HEK293 (cell line): ENCODE measurements around the gene MYBPH.

ENCODE experiments used
- CTCF ChIP-seq: fragments of 450-650 bp; formaldehyde crosslinking; IDR thresholded peaks from 2 replicates; pipeline ENCODE4 v1.5.1; 2016; ENCODE audit warnings: missing biosample characterization, missing genetic modification characterization
- REST ChIP-seq: fragments of 450-650 bp; formaldehyde crosslinking; IDR thresholded peaks from 2 replicates; pipeline ENCODE4 v1.5.1; 2016; ENCODE audit warnings: missing biosample characterization, missing genetic modification characterization
- ZNF121 ChIP-seq: fragments of 450-650 bp; formaldehyde crosslinking; IDR thresholded peaks from 2 replicates; pipeline ENCODE4 v1.5.1; 2016; ENCODE audit warnings: missing biosample characterization, missing genetic modification characterization
- ZNF19 ChIP-seq: fragments of 450-650 bp; formaldehyde crosslinking; IDR thresholded peaks from 2 replicates; pipeline ENCODE4; 2016; ENCODE audit warnings: missing biosample characterization, missing genetic modification characterization, low read depth
- ZNF223 ChIP-seq: fragments of 450-650 bp; formaldehyde crosslinking; IDR thresholded peaks from 2 replicates; pipeline ENCODE4 v1.5.1; 2016; ENCODE audit warnings: missing biosample characterization, missing genetic modification characterization
- ZNF398 ChIP-seq: fragments of 450-650 bp; formaldehyde crosslinking; IDR thresholded peaks from 2 replicates; pipeline ENCODE4 v1.5.1; 2017; ENCODE audit warnings: missing biosample characterization, missing genetic modification characterization
- ZNF473 ChIP-seq: fragments of 450-650 bp; formaldehyde crosslinking; IDR thresholded peaks from 2 replicates; pipeline ENCODE4 v1.5.1; 2017; ENCODE audit warnings: missing biosample characterization, missing genetic modification characterization
- ZNF549 ChIP-seq: fragments of 450-650 bp; IDR thresholded peaks from 2 replicates; pipeline ENCODE4 v1.5.1; 2018; ENCODE audit warnings: missing biosample characterization, missing genetic modification characterization, mild to moderate bottlenecking, inconsistent platforms, moderate library complexity
- ZNF777 ChIP-seq: fragments of 450-650 bp; formaldehyde crosslinking; IDR thresholded peaks from 2 replicates; pipeline ENCODE4 v1.5.1; 2017; ENCODE audit warnings: missing biosample characterization, missing genetic modification characterization, borderline replicate concordance
- ZNF837 ChIP-seq: fragments of 450-650 bp; formaldehyde crosslinking; IDR thresholded peaks from 2 replicates; pipeline ENCODE4 v1.5.1; 2016; ENCODE audit warnings: missing biosample characterization, missing genetic modification characterization

DNA sequence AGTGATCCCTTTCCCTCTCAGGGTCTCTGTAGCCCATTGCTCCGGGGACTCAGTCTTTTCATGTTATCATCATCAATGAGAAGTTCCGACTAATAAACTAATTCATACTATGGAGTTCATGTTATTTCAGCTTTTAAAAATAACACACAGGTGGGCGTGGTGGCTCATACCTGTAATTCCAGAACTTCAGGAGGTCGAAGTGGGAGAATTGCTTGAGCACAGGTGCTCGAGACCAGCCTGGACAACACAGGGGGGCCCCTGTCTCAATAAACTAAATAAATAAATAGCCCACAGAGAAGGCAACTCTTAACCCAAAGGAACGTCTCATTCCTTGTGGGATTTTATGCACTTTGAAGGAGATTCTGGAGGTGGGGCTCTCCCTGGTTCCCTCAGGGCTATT is 14.5 kb downstream of the MYBPH start:
- TF ChIP-seq CTCF (no peak), ZNF473 (tag by site-specific recombination) (no peak), ZNF121 (no peak), ZNF837 (tag by site-specific recombination) (no peak), ZNF777 (tag by site-specific recombination) (no peak), ZNF549 (tag by site-specific recombination) (no peak), ZNF19 (no peak), ZNF223 (tag by site-specific recombination) (no peak), REST (tag by site-specific recombination) (no peak), ZNF398 (no peak)
